Forelimb muscle (tissue), 1 donor: ENCODE measurements around the gene MAGI1. TPM values are rescaled to one million over a fixed set of nuclear protein-coding genes. Genes with fewer than 3 reads are reported as not detected.

Experiments
- DNase-seq: peaks from one replicate; pipeline ENCODE4 v3.0.0-alpha.2; 2013; ENCODE audit warnings: low read depth
- polyA plus RNA-seq: library from polyadenylated mRNA; unstranded; fragments of 120-200 nt; gene quantifications from one replicate; pipeline ENCODE4 v1.2.1, GENCODE V29; 2013; ENCODE audit not compliant: insufficient read length

MAGI1 gene
- polyA plus RNA-seq, 1 donor: 12.3 TPM

DNA sequence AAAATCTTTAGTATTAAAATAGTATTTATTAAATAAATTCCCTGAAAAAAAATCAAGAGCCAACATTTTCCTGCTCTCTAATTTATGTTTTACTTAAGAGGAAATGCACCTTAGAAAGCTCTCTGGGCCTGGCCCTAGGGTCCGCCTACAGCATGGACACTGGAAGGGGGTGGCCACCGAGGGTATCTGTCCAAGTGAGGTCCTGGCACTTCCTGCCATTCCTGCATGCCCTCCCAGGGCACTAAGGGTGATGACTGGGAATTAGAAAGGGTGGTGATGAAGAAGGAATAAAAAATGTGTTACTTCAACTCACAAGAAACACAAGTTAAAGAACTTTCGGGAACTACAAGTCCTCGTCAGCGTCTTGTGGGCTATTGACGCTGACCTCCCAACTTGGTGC is 92.8 kb downstream of the MAGI1 start:
- no peak for DNase-seq

- no peak for DNase-seq
These were observed 93.2 kb downstream of the MAGI1 start for GRCh38 chr3:65945480-65945879.

GRCh38 chr3:65944252-65944651 is 94.5 kb downstream of the MAGI1 start:
- DNase-seq: no peak

DNA sequence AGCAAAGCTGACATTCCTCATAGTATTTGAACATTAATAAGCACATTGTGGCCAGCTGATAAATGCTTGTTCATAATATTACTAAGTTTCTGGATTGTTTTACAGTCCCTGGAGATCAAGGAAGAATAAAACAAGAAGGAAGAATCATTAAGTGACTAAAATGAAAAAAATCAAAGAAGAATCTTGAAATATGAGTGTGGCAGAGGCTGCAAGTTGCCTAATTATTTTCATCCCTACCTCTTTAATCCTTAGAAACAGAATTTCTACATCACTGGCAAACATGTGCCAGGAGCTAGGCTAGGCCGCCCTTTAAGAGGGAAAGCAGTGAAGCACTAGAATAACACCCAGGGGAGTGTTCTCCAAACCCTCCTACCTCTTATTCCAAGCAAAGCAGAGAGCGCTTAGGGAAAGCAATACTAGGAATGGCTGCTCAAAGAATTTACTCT is 98.9 kb downstream of the MAGI1 start:
- DNase-seq: no peak

- no peak for DNase-seq
These were observed 99.5 kb downstream of the MAGI1 start for GRCh38 chr3:65939184-65939583.

- DNase-seq: no peak
These were observed 100.0 kb downstream of the MAGI1 start for GRCh38 chr3:65938676-65939075.

GRCh38 chr3:65938147-65938546 is 100.6 kb downstream of the MAGI1 start:
- DNase-seq: no peak

DNA sequence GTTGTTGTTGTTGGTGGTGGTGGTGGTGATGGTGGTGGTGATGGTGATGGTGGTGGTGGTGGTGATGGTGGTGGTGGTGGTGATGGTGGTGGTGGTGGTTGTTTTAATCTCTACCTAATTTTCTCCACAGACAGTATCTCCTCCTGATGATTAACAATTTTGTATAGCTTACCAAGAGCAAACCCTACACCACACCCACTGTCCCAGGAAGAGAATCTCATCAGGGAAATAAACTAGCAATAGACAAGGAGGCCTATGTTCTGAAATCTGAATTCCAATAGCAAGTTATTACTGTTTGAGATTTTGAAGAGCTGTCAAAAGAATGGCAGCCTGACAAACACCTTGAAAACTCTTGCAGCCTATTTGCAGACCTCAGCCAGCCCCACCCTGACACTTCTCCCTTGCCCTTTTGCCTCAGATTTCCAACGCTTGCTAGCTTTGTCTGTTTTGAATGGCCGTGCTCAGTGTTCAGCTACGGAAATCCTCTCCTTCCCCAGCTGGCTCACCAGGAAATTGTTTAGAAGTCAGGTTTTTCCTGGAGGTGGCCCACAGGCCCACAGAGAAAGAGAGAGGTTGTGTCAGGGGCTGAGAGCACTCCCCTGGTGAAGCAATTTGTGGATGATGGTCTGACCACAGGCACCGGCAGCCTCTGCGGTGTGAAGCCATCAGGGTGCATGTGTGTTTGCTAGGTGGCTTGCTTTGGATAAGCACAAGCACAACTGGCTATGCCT is 101.6 kb downstream of the MAGI1 start:
- no peak for DNase-seq

DNA sequence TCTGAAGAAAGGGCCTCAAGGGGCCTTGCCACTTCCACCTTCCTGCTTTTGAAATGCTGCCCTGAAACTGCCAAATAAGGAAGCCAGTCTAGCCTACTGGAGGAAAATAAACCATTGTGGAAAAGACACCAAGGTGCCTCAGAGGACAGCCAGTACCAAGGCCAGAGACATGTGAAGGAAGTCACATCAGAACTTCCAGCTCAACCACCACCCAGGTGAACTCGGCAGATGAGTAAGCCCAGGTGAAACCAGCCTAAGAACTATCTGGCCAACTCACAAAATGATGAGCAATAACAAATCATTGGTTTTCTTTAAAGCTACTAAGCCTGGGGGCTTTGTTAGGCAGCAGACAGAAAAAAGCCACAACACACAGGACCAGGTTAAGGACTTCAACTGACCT is 103.0 kb downstream of the MAGI1 start:
- no peak for DNase-seq

- DNase-seq: no peak
These were observed 108.1 kb downstream of the MAGI1 start for GRCh38 chr3:65930648-65931047.

- DNase-seq: no peak
These were observed 110.6 kb downstream of the MAGI1 start for GRCh38 chr3:65928110-65928509.

DNA sequence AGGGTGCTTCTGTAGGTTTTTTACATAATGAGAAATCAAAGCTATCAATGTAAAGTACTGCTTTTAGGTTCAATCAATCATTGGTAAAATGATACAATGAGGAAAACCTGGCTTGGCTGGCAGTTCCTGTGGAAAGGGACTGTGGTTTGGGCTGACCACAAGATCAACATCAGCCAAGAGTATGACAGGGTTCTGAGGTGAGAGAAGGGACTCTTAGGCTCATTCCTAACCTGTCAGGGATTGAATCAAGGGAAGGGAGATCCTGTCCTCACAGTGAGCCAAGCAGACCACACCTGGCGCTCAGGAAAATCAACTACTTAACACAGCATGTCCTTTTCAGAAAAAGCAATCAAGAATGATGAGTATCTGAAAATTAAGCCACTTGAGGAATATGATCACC is 111.1 kb downstream of the MAGI1 start:
- DNase-seq: no peak

DNA sequence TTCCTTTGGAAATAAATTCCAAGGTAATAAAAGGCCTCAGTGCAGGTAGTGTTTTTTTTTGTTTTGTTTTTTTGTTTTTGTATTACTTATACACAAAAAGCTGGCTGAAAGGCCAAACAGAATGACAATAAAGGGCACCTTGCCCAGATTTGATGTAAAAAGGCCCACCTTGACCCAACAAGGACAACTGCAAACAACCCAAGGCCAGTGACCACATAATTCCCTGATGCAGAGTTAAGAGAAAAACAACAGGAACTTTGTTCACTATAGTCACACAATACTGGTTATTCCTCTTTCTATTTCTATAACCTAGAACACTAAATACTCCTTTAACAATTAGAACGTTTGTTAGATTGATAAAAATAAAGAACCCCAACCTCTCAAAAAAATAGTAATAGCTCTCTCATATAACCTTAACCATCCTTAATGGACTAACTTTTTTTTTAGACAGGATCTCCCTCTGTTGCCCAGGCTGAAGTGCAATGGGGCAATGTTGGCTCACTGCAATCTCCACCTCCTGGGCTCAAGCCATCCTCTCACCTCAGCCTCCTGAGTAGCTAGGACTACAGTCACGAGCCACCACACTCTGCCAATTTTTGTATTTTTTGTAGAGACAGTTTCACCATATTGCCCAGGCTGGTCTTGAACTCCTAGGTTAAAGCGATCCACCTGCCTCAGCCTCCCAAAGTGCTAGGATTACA is 113.3 kb downstream of the MAGI1 start:
- DNase-seq: no peak

DNA sequence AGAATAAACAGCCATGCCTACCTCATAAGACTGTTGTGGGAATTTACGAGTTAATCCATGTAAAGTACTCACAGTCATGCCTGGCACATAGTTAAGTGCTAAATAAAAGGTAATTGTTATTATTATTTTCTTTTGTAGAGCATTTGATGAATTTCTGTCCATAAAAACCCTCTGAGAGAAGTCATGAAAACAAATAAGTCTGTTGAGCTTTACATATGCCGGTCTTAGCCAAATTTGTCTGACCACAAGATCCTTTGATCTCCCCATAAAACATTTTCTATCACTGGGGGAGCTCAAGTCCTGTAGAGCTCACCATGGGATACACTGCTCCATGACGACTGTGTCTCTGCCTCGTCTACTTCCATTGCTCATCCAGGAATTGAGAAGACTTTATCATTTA is 114.0 kb downstream of the MAGI1 start:
- DNase-seq: no peak

DNA sequence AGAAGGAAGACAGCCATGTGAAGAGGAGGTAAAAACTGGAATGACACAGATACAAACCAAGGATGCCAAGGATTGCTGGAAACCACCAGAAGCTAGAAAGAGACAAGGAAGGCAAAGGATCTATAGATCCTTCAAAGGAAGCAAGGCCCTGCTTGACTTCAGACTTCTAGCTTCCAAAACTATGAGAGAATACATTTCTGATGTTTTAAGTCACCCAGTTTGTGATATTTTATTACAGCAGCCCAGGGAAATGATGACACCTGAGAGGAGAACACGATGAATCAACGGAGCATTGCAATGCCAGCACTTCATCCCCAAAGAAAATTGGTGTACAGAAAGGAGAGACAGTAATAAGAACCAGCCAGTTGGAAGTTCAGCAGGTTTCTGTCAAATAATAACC is 116.3 kb downstream of the MAGI1 start:
- DNase-seq: no peak

DNA sequence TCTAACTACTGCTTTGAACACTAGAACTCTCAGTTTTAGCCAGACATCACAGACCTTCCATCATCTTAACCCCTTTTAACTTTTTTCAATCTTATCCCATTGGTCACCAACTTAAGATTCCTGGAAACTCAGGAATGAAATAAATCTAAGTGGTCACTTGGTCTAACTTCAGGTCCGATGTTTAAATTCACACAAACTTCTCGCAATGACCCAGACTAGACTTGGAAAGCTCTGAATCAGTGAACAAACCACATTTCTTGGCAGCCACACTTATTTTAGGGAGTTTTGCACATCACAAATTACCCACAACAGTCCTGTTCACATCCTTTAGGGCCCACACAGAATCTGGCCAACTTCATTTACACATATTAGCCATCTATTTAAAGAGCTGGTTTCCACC is 118.9 kb downstream of the MAGI1 start:
- DNase-seq: no peak

GRCh38 chr3:65915477-65915876 is 123.2 kb downstream of the MAGI1 start:
- no peak for DNase-seq

DNA sequence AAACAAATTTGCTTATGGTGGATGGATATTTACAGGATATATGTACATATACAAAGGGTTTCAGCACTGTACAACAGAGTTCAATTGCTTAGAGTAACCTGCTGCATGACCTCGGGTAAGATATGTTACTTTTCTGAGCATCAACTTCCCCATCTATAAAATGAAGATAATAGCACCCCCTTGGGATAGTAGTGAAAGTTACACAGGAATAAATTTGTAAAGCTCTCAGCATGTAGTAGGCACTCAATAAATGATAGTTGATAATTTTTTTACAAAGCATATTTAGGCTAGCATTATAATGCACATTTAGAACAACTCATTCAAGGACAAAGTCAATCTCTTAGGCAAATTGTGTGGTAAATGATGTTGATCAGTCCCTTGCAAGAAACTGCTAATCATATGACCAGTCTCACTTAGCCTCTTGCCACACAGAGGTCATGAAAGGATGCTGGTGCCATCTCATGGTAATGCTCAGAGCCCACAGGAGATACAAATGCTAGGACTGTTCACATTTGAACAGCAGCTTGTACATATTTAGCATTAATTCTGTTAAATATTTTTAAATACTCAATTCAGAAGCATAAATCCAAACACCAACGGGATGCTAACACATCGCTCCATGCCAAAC is 123.9 kb downstream of the MAGI1 start:
- DNase-seq: no peak

DNA sequence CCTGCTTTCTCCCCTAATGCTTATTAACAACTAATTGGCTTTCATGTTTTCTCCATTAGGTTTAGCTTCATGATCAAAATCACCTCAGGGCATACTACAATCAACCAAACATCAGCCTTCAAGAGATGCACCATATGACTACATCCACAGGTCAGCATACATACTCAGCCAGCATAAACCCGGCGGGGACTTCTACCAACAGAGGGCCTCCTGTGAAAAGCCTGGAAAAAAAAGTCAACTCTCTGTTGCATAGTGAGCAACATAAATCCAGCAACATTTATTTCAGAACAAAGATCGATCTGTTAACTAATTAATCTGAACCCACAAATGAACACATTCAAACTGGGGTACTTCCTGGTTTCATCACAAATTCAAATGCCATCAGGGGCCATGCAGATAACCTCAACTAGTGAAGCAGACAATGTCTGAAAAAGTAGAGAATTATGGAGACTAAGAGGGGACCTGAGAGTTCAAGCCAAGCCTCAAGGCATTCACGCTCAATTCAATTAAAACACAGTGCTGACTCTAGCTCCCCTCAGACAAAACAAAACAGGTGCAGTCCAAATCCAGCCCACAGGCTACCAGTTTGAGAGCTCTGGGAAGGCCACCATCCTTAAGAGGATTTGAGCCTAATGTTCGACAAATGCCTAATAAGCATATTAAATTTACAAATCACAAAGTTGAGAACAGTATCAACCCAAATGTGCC is 124.5 kb downstream of the MAGI1 start:
- DNase-seq: no peak

DNA sequence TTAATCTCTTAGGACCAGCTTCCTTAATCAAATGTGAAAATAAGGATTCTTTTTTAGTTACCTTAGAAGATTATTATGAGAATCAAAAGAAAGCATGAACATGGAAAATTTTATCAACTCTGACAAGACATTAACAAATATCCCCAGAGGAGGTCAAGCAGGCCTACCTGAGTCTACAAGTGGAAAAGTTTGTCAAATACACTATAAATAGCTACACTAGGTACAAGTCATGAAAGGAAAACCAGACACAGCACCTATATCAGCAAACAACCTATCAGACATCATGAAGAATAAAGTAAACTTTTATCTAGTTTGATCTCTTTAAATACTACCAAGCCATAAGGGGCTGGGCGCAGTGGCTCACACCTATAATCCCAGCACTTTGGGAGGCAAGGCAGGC is 126.1 kb downstream of the MAGI1 start:
- DNase-seq: no peak

DNA sequence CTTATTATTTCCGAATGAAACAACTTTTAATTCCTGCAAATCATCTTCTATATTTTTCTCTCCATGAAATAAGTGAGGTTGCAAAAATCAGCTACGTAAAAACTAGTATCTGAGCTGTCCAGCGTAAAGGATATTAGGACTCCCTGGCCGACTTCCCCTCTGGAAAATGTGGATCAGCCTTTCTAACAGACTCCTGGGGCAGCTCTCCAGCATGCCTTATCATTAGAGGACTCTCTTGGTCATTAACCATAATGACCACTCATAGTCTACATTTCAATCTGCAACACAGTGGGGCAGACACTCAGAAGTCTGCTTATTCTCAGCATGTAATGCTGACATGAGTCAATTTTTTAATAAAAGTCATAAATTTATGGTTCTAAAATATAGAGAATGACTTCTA is 130.1 kb downstream of the MAGI1 start:
- DNase-seq: no peak
